AG09319 (cell line): ENCODE data around the gene JPH3.

ENCODE experiments used
- DNase-seq: peaks from one replicate; pipeline ENCODE4 v3.0.0-alpha.2; 2010; ENCODE audit warnings: low read depth; ENCODE audit errors: extremely low read depth
- CTCF ChIP-seq: IDR thresholded peaks from 2 replicates; pipeline ENCODE4 v1.5.1; 2011; ENCODE audit warnings: low read depth, mild to moderate bottlenecking, inconsistent platforms, low read length, moderate library complexity

Gene JPH3

GRCh38 chr16:87592018-87592712 is 10.1 kb upstream of the JPH3 start:
- no peak for DNase-seq
- no peak for TF ChIP-seq CTCF

DNA sequence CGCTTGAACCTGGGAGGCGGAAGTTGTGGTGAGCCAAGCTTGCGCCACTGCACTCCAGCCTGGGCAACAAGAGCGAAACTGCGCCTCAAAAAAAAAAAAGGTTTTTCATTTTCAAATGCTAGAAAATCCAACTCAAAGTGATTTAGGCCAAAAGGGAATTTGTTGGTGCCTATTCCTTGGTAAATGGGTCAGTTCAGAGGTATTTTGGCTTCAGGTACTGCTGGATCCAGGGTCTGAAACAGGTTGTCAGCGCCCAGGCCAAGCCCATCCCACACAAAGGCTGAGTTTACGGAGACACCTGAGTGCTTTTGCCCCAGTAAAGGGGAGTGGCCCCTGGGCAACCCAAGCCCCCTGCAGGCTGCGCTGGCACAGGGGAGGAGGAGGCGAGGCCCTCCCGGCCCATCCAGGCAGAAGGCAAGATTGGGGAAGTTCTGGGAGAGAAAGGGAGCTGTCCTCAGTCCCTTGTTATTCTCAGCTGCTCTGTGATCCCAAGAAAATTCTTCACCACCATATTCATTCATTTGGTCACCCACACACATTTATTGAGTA is 8.5 kb upstream of the JPH3 start:
- TF ChIP-seq CTCF, result no peak
- DNase-seq, result no peak

DNA sequence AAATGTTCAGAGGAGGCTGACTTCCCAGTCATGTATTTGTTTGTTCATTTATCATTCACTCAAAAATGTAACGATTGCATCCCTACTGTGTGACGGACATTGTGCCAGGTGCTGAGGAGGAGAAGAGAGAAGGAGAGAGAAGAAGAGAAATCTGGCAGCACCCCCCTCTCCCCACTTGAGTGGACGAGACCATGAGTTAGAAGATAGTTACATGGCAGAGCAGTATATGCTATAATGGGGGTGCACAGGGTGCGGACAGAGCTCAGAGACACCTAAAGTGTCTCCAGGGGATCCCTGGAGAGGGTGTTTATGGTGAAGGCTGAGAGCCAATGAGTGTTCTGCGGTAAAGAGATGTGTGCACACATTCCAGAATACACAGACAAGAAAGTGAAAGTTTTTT is 6.6 kb upstream of the JPH3 start:
- TF ChIP-seq CTCF, result no peak
- DNase-seq, result no peak

GRCh38 chr16:87597324-87597830 is 4.9 kb upstream of the JPH3 start:
- DNase-seq, result no peak
- TF ChIP-seq CTCF, result no peak

GRCh38 chr16:87598431-87598830 is 3.9 kb upstream of the JPH3 start:
- no peak for DNase-seq
- TF ChIP-seq CTCF, result no peak

DNA sequence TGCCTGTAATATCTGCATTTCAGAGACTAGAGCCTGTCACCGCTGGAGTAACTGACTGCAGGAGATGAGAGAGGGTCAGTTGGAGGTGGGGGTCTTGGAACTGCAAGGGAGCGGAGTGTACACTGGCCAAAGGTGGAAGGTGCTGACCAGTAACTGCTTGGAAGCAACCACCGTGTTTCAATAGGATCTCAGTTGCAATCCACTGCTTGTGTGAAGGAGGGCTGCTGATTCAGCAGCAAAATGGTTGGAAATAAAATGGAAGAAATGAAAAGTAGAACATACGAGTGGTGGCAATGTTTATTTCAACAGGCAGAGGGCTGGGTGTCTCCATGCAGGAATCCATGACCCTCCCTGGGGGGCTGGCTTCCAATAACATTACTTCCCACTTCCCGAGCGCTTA is 2.1 kb upstream of the JPH3 start:
- TF ChIP-seq CTCF, result no peak
- DNase-seq, result no peak

- no peak for TF ChIP-seq CTCF
- DNase-seq, result no peak
Observed at GRCh38 chr16:87601401-87601981, 817 bp upstream of the JPH3 start.
